GM12878 (cell line): ENCODE data around the gene LRP10. TPM values are rescaled to one million over a fixed set of nuclear protein-coding genes. Genes with fewer than 3 reads are reported as not detected.

Source experiments
- ATAC-seq: fragments of 200-7000 bp; cut with Tn5 transposase; 3 replicates; pipeline ENCODE4 v1.9.1; 2020; ENCODE audit warnings: mild to moderate bottlenecking, moderate library complexity
- BruUV-seq: library from RNA; stranded (reverse); fragments of 400-500 nt; replicated peaks from 2 replicates; lab custom pipeline; 2021; lab: Mats Ljungman, UMichigan
- CTCF ChIA-PET: fragments of 300-600 bp; sonication (Branson Sonifier 250); formaldehyde crosslinking; extraction: SDS; loops from one replicate; lab custom pipeline; 2021; ENCODE audit warnings: inconsistent platforms; lab: Yijun Ruan, JAX
- POLR2A ChIA-PET: fragments of 350-600 bp; formaldehyde crosslinking; extraction: SDS; loops from one replicate; lab custom pipeline; 2021; ENCODE audit warnings: inconsistent platforms; lab: Charles Lee
- RAD21 ChIA-PET: fragments of 300-600 bp; sonication (Branson Sonifier 250); formaldehyde crosslinking; loops from one replicate; lab custom pipeline; 2023; ENCODE audit warnings: antibody characterized with exemption; ENCODE audit not compliant: unreplicated experiment; lab: Charles Lee
- SMC1A ChIA-PET: fragments of 300-600 bp; sonication (Branson Sonifier 250); formaldehyde crosslinking; loops from one replicate; lab custom pipeline; 2023; ENCODE audit not compliant: unreplicated experiment, uncharacterized antibody; lab: Charles Lee
- DNase-seq: peaks from one replicate; pipeline ENCODE4 v3.0.0-alpha.2; 2011; ENCODE audit warnings: low read depth, low spot score
- FAIRE-seq: peaks from 3 replicates; lab custom pipeline; 2011; peaks lifted over from hg19 to GRCh38; lab: Jason Lieb, UNC
- H2AFZ ChIP-seq: 2 replicates; pipeline ENCODE4 v1.6.0; 2011; ENCODE audit warnings: low read depth, low read length, control low read depth; ENCODE audit not compliant: control insufficient read depth
- H3K27ac ChIP-seq: 2 replicates; pipeline ENCODE4 v1.5.1; 2011; ENCODE audit warnings: control low read depth; ENCODE audit not compliant: control insufficient read depth, insufficient read depth
- H3K27me3 ChIP-seq, 2 experiments: replicated peaks in 1 of 2; 2 replicates each; pipeline versions ENCODE4 v1.6.0 to v1.6.1; 2011; ENCODE audit warnings: low read length in 1 of 2; ENCODE audit not compliant: control insufficient read depth in 2 of 2, insufficient read depth in 2 of 2
- H3K36me3 ChIP-seq, 2 experiments: 2 replicates each; pipeline ENCODE4 v1.5.1; 2011; ENCODE audit warnings: low read length in 1 of 2; ENCODE audit not compliant: control insufficient read depth in 2 of 2, insufficient read depth in 2 of 2
- H3K4me1 ChIP-seq: 2 replicates; pipeline ENCODE4 v1.6.1; 2011; ENCODE audit warnings: mild to moderate bottlenecking, low read length, moderate library complexity, mixed read lengths; ENCODE audit not compliant: control insufficient read depth, insufficient read depth
- H3K4me2 ChIP-seq: 2 replicates; pipeline ENCODE4 v1.6.0; 2011; ENCODE audit warnings: control low read depth; ENCODE audit not compliant: control insufficient read depth, insufficient read depth
- H3K4me3 ChIP-seq: fragments of 200-600 bp; sonication (generic); 2 replicates; pipeline ENCODE4 v1.5.1; 2016
- H3K79me2 ChIP-seq: 2 replicates; pipeline ENCODE4 v1.6.0; 2011; ENCODE audit warnings: low read length; ENCODE audit not compliant: control insufficient read depth, insufficient read depth
- H3K9ac ChIP-seq: 2 replicates; pipeline ENCODE4 v1.8.0; 2011; ENCODE audit warnings: low read length, control low read depth, mixed read lengths; ENCODE audit not compliant: control insufficient read depth, insufficient read depth
- H3K9me3 ChIP-seq: replicated peaks from 3 replicates; pipeline ENCODE4 v1.5.1; 2011; ENCODE audit warnings: mild to moderate bottlenecking, low read length; ENCODE audit not compliant: control insufficient read depth, insufficient read depth
- H4K20me1 ChIP-seq: 2 replicates; pipeline ENCODE4 v1.6.0; 2011; ENCODE audit not compliant: control insufficient read depth, insufficient read depth
- ESRRA ChIP-seq: IDR thresholded peaks from 2 replicates; pipeline ENCODE4 v1.6.1; 2012; ENCODE audit warnings: mild to moderate bottlenecking, low read length, improper control_type of control experiment
- HDAC6 ChIP-seq: fragments of 200-600 bp; sonication (generic); IDR thresholded peaks from one replicate; pipeline ENCODE4 v1.8.0; 2017; ENCODE audit warnings: antibody characterized with exemption; ENCODE audit not compliant: unreplicated experiment
- MTA2 ChIP-seq: fragments of 450-650 bp; IDR thresholded peaks from 2 replicates; pipeline ENCODE4 v1.6.1; 2016; ENCODE audit warnings: low read depth, mild to moderate bottlenecking, moderate library complexity
- RAD21 ChIP-seq: IDR thresholded peaks from 2 replicates; pipeline ENCODE4 v1.6.1; 2011; ENCODE audit warnings: mild to moderate bottlenecking, low read depth, low read length, moderate library complexity; ENCODE audit not compliant: insufficient read depth
- RB1 ChIP-seq: fragments of 450-650 bp; formaldehyde crosslinking; IDR thresholded peaks from 2 replicates; pipeline ENCODE4 v1.6.1; 2017; ENCODE audit warnings: mild to moderate bottlenecking, borderline replicate concordance
- SMARCA5 ChIP-seq: fragments of 450-650 bp; IDR thresholded peaks from 2 replicates; pipeline ENCODE4 v1.6.1; 2017; ENCODE audit warnings: mild to moderate bottlenecking
- SREBF1 ChIP-seq: IDR thresholded peaks from 2 replicates; pipeline ENCODE4 v1.6.1; 2012; ENCODE audit warnings: mild to moderate bottlenecking, low read length
- SREBF2 ChIP-seq: IDR thresholded peaks from 2 replicates; pipeline ENCODE4 v1.6.1; 2012; ENCODE audit warnings: mild to moderate bottlenecking, low read length
- STAT3 ChIP-seq: IDR thresholded peaks from 2 replicates; pipeline ENCODE4 v1.6.1; 2011; ENCODE audit warnings: low read depth, low read length, improper control_type of control experiment
- SUZ12 ChIP-seq: fragments of 200-600 bp; sonication (generic); IDR thresholded peaks from one replicate; pipeline ENCODE4 v1.6.1; 2018; ENCODE audit warnings: antibody characterized with exemption, mild to moderate bottlenecking; ENCODE audit not compliant: unreplicated experiment
- YBX1 ChIP-seq: fragments of 450-650 bp; IDR thresholded peaks from 2 replicates; pipeline ENCODE4 v1.6.1; 2016; ENCODE audit warnings: antibody characterized with exemption
- ZNF24 ChIP-seq: fragments of 450-650 bp; IDR thresholded peaks from 2 replicates; pipeline ENCODE4 v1.6.1; 2017; ENCODE audit warnings: antibody characterized with exemption, mild to moderate bottlenecking
- WGBS: methylation state at CpG from one replicate; pipeline ENCODE4 v1.1.6; 2016; ENCODE audit warnings: low lambda C conversion rate; ENCODE audit not compliant: insufficient replicate concordance, insufficient coverage; ENCODE audit errors: missing lambda C conversion rate; 5-methylcytosine and 5-hydroxymethylcytosine counted together
- in situ Hi-C: fragments of 300-500 bp; cut with MboI; formaldehyde crosslinking; loops from 9 replicates; pipeline ENCODE4 v1.14.3; 2018; ENCODE audit warnings: mixed read lengths
- intact Hi-C: fragments of 100-400 bp; cut with micrococcal nuclease; formaldehyde crosslinking; loops from one replicate; pipeline ENCODE4 v1.14.2; 2022; ENCODE audit not compliant: unreplicated experiment
- polyA plus RNA-seq, 11 experiments: library from polyadenylated mRNA; depleted of rRNA in 4 of 11; unstranded in 6 of 11; stranded (reverse) in 5 of 11; fragments of >200 nt; fragmentation: Nextera tagmentation in 4 of 11; fragmentation: Illumina TruSeq in 1 of 11; extraction: Ambion mirVana in 4 of 11; extraction: Trizol in 1 of 11; gene quantifications; 1 replicate in 1 of 11; 2 replicates in 10 of 11; pipeline versions ENCODE4 v1.2.1 to v1.2.3, GENCODE V29; 2011 to 2016; ENCODE audit warnings: inconsistent platforms in 2 of 11, missing spikeins in 2 of 11, low read depth in 1 of 11
- total RNA-seq, 4 experiments: library from RNA; depleted of rRNA in 3 of 4; stranded (reverse); fragments of >200 nt in 3 of 4; fragmentation: Illumina TruSeq in 1 of 4; extraction: Trizol in 1 of 4; gene quantifications; 2 replicates each; pipeline versions ENCODE4 v1.2.1 to v1.2.3, GENCODE V29; 2013 to 2021
- TF ChIP-seq, protein P1 (sequence below): IDR thresholded peaks from 2 replicates; pipeline ENCODE4 v1.6.1; 2011; ENCODE audit warnings: borderline replicate concordance, low read depth, mild to moderate bottlenecking, moderate library complexity, mixed read lengths, low read length; ENCODE audit not compliant: insufficient read depth; ENCODE audit errors: extremely low read length
- TF ChIP-seq, protein P2 (sequence below): IDR thresholded peaks from 2 replicates; pipeline ENCODE4 v1.6.1; 2011; ENCODE audit warnings: low read depth, low read length, improper control_type of control experiment, borderline replicate concordance
- TF ChIP-seq, protein P3 (sequence below): fragments of 450-650 bp; IDR thresholded peaks from 2 replicates; pipeline ENCODE4 v1.6.1; 2017; ENCODE audit warnings: mild to moderate bottlenecking
- TF ChIP-seq, protein P4 (sequence below), 3 experiments: IDR thresholded peaks in 2 of 3; conservative IDR thresholded peaks in 1 of 3; 2 replicates each; pipeline ENCODE4 v1.5.1; 2011; ENCODE audit warnings: low read depth in 3 of 3, low read length in 3 of 3, mild to moderate bottlenecking in 3 of 3, control low read depth in 2 of 3, moderate library complexity in 2 of 3, inconsistent platforms in 1 of 3, mixed read lengths in 1 of 3; ENCODE audit not compliant: control insufficient read depth in 2 of 3, insufficient read depth in 1 of 3; ENCODE audit errors: extremely low read depth in 1 of 3

The LRP10 gene
- total and polyA plus RNA-seq, 10 of the 15 experiments (the other 5 are each of a cell fraction or from before 2014, with no cell fraction given), result 3.0 to 56.9 (median 20.9) TPM

DNA sequence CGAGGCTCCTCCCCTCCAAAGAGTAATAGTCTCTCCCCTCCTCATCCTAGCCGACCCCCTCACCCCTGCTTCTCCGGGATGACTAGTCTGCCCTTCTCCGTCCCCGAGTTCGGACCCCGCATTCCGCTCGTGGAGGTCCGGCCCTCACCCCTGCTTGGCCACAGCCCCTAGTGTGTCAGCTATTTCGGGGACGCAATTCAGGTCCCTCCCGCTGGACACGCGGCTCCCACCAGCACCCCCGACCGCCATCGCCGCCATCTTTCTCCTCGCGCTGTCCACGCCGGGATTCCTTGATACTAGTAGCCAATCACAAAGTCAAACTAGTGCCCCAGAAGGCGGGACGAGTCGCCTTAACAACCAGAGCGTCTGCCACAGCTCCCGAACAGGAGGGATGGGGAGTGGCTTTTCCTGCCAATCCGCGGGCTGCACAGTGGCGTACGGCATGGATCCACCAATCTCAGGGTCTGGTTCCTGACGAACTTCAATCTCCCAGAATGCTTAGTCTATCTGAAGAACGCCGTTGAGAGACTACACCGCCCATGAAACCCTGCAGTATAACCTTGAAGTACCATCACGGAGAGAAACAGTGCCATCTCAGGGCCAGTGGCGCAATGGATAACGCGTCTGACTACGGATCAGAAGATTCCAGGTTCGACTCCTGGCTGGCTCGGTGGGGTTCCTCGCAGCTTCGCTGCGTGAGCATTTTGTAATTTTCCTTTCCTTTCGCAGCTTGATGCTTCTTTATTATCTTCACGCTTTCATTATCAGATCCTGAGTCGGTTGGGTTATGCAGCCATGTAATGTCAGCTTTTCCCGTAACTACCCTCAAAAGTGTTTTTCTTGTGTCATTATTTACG, 57.8 kb downstream of the LRP10 start, which contains the start of gene PRMT5:
Gene PRMT5 (minus strand): TSS at position 273 of the 857 bp plus-strand sequence. CDS start 15 bp downstream, at position 258.
- Histone ChIP-seq H3K27ac (peak within 1 kb of the TSS; percentile 81), H3K4me3 (peak within 1 kb of the TSS; percentile 91), H3K79me2 (peaks cover 24% of the 10 kb centered on the region), H3K9ac (peak within 1 kb of the TSS; percentile 96), H3K4me1 (peaks cover 16% of the 10 kb centered on the region; the same call in 1 of the 2 replicates), H3K9me3 (no peaks in the 10 kb centered on the region), H3K27me3 (no peaks in the 10 kb centered on the region), H4K20me1 (no peaks in the 10 kb centered on the region), H2AFZ (peak within 1 kb of the TSS; percentile 93), H3K36me3 (peaks cover 3 to 10% of the 10 kb centered on the region in 2 experiments; a peak in 3 of 4 replicates), H3K4me2 (peak within 1 kb of the TSS; percentile 89)
- under 1% methylated on average over 51 of the region's 51 CpGs for WGBS
- POLR2A ChIA-PET, result interaction anchor here (0.5 to 4.6 kb wide), 14 partner anchors 11 to 392 kb away, joined by 3 to 73 read pairs (median 4); partner anchors contain the start of genes ABHD4, ACIN1, C14orf119 and HAUS4
- SMC1A ChIA-PET, result interaction anchor here (0.6 to 3.1 kb wide), 23 partner anchors 10 to 166 kb away, joined by 3 to 24 read pairs (median 5); partner anchors contain the start of genes ACIN1, AJUBA, C14orf119 and HAUS4
- intact Hi-C loops (loop anchor here (1.0 to 2.0 kb wide), 3 partner anchors 10 to 127 kb away; partner anchors contain the start of genes AJUBA, CDH24 and RBM23), in situ Hi-C loops (no loop called here)
- FAIRE-seq (peak; percentile 98), DNase-seq (peak; percentile 100), ATAC-seq (peak; percentile 97)
- RAD21 ChIA-PET, result interaction anchor here (0.6 to 2.8 kb wide), 20 partner anchors 10 to 270 kb away, joined by 3 to 18 read pairs (median 5); partner anchors contain the start of genes AJUBA, HAUS4 and RBM23
- CTCF ChIA-PET, result interaction anchor here (0.6 to 3.4 kb wide), 36 partner anchors 10 to 392 kb away, joined by 3 to 82 read pairs (median 6); partner anchors contain the start of genes ACIN1, AJUBA, C14orf119 and CDH24
- no TSS peak for BruUV-seq
- TF ChIP-seq ZNF24 (peak; percentile 100), ESRRA (no peak), SREBF2 (peak; percentile 99), YBX1 (no peak), STAT3 (no peak), SREBF1 (peak; percentile 49; the same call in 1 of the 2 replicates), MTA2 (no peak), RAD21 (no peak), SMARCA5 (peak; percentile 90), HDAC6 (no peak), RB1 (peak; percentile 68; the same call in 1 of the 2 replicates), SUZ12 (no peak)
- TF ChIP-seq, protein P1, sequence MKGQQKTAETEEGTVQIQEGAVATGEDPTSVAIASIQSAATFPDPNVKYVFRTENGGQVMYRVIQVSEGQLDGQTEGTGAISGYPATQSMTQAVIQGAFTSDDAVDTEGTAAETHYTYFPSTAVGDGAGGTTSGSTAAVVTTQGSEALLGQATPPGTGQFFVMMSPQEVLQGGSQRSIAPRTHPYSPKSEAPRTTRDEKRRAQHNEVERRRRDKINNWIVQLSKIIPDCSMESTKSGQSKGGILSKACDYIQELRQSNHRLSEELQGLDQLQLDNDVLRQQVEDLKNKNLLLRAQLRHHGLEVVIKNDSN, result no peak
- TF ChIP-seq, protein P2, sequence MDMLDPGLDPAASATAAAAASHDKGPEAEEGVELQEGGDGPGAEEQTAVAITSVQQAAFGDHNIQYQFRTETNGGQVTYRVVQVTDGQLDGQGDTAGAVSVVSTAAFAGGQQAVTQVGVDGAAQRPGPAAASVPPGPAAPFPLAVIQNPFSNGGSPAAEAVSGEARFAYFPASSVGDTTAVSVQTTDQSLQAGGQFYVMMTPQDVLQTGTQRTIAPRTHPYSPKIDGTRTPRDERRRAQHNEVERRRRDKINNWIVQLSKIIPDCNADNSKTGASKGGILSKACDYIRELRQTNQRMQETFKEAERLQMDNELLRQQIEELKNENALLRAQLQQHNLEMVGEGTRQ, result no peak
- TF ChIP-seq, protein P3, sequence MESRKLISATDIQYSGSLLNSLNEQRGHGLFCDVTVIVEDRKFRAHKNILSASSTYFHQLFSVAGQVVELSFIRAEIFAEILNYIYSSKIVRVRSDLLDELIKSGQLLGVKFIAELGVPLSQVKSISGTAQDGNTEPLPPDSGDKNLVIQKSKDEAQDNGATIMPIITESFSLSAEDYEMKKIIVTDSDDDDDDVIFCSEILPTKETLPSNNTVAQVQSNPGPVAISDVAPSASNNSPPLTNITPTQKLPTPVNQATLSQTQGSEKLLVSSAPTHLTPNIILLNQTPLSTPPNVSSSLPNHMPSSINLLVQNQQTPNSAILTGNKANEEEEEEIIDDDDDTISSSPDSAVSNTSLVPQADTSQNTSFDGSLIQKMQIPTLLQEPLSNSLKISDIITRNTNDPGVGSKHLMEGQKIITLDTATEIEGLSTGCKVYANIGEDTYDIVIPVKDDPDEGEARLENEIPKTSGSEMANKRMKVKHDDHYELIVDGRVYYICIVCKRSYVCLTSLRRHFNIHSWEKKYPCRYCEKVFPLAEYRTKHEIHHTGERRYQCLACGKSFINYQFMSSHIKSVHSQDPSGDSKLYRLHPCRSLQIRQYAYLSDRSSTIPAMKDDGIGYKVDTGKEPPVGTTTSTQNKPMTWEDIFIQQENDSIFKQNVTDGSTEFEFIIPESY, result no peak
- TF ChIP-seq, protein P4, sequence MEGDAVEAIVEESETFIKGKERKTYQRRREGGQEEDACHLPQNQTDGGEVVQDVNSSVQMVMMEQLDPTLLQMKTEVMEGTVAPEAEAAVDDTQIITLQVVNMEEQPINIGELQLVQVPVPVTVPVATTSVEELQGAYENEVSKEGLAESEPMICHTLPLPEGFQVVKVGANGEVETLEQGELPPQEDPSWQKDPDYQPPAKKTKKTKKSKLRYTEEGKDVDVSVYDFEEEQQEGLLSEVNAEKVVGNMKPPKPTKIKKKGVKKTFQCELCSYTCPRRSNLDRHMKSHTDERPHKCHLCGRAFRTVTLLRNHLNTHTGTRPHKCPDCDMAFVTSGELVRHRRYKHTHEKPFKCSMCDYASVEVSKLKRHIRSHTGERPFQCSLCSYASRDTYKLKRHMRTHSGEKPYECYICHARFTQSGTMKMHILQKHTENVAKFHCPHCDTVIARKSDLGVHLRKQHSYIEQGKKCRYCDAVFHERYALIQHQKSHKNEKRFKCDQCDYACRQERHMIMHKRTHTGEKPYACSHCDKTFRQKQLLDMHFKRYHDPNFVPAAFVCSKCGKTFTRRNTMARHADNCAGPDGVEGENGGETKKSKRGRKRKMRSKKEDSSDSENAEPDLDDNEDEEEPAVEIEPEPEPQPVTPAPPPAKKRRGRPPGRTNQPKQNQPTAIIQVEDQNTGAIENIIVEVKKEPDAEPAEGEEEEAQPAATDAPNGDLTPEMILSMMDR (IDR thresholded peaks at IDR 0.05 in 2 of 3, conservative IDR thresholded peaks at IDR 0.05 in 1 of 3; ENCODE audit: control insufficient read depth in 2 of 3, extremely low read depth in 1 of 3, insufficient read depth in 1 of 3, low read depth in 3 of 3, low read length in 3 of 3), result peak in 1 of 3 experiments; percentile 7; a peak in 1 of 6 replicates
